GM10266 (cell line): ENCODE measurements around the gene IFNL3.
"Not testable (repeated sequence)": the region's sequence is repeated elsewhere in the genome, so short reads cannot be mapped to it uniquely, and the experiment has no call there.

Experiments used
- DNase-seq: peaks from one replicate; pipeline ENCODE4 v3.0.0; 2012; ENCODE audit errors: extremely low spot score
- TF ChIP-seq, protein P1 (sequence below): IDR thresholded peaks from 2 replicates; pipeline ENCODE4 v1.5.1; 2012; ENCODE audit warnings: mild to moderate bottlenecking, low read depth; ENCODE audit not compliant: control insufficient read depth, insufficient read depth; ENCODE audit errors: missing control alignments

IFNL3 gene

DNA sequence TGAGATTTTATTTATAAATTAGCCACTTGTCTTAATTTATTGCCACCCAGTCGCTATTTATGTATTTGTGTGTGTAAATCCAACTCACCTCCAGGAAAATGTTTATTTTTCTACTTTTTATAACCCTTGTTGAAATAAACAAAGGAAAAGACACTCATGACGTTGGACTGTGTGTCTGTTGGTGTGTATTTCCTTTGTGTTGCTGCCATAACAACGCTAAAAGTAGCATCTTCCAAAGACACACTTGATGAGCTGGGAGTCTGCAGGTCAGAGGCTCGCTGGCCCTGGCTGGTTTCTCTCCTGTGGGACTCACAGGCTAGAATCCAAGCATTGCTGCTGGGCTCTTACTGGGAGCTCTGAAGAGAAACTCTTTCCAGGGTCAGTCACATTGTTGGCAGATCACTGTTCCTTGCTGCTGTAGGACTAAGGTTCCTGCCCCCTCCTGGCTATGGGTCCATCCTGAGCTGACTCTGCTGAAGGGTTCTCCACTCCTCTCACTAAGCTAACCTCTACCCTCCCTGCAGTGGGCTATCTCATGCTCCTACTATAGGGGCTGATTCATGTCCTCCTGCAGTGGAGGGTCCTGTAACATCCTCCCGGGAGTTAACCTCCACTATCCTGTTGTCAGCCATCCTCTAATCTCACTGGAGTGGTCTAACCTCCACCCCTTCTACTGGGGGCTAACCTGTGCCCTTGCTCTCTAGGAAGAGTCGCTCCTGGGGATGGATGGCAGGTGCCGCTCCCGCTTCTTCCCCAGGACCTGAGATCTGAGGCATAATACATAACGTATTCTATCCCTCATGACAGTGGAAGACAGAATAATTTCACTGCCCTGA, 25.4 kb upstream of the IFNL3 start:
- no peak for DNase-seq
- TF ChIP-seq, protein P1, sequence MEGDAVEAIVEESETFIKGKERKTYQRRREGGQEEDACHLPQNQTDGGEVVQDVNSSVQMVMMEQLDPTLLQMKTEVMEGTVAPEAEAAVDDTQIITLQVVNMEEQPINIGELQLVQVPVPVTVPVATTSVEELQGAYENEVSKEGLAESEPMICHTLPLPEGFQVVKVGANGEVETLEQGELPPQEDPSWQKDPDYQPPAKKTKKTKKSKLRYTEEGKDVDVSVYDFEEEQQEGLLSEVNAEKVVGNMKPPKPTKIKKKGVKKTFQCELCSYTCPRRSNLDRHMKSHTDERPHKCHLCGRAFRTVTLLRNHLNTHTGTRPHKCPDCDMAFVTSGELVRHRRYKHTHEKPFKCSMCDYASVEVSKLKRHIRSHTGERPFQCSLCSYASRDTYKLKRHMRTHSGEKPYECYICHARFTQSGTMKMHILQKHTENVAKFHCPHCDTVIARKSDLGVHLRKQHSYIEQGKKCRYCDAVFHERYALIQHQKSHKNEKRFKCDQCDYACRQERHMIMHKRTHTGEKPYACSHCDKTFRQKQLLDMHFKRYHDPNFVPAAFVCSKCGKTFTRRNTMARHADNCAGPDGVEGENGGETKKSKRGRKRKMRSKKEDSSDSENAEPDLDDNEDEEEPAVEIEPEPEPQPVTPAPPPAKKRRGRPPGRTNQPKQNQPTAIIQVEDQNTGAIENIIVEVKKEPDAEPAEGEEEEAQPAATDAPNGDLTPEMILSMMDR, result no peak

DNA sequence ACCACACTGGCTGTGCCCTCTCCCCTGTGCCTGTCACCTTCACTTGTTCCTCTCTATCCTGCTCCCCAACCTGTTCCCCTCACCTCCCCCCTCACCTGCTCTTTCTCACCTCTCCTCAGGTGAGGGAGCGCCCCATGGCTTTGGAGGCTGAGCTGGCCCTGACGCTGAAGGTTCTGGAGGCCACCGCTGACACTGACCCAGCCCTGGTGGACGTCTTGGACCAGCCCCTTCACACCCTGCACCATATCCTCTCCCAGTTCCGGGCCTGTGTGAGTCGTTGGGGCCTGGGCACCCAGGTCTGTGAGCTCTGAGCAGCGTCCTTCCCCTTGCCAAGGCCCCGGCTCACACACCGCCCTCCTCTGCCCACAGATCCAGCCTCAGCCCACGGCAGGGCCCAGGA, 24.6 kb upstream of the IFNL3 start:
- not testable (repeated sequence) for DNase-seq

DNA sequence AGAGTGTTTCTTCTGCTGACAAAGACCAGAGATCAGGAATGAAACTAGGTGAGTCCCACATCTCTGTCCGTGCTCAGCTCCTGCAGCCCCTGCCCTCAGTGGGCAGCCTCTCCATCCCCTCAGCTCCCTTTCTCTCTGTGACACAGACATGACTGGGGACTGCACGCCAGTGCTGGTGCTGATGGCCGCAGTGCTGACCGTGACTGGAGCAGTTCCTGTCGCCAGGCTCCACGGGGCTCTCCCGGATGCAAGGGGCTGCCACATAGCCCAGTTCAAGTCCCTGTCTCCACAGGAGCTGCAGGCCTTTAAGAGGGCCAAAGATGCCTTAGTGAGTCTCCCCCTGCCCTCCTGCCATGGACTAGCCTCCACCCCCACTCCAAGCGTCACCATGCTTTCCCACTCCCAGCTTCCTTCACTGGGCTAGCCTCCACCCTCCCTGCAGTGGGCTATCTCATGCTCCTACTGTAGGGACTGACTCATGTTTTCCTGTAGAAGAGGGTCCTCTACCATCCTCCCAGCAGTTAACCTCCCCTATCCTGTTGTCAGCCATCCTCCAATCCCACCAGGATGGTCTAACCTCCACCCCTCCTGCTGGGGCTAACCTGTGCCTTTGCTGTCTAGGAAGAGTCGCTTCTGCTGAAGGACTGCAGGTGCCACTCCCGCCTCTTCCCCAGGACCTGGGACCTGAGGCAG, 23.9 kb upstream of the IFNL3 start:
- DNase-seq, result not testable (repeated sequence)

DNA sequence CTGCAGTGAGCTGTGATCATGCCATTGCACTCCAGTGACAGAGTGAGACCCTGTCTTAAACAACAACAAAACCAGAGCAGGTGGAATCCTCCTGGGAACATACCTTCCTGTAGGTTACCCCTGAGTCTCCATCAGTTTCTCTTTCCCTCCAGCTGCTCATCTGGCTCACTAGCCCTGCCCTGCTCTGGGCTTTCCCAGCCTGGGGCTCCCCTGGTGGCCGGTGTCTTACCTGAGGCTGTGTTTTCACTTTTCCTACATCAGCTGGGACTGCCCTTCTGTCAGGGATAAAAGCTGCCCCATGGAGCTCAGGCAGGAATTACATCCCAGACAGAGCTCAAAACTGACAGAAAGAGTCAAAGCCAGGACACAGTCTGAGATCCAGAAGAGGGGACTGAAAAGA, 23.3 kb upstream of the IFNL3 start, which contains the start of gene IFNL2:
IFNL2 (plus strand) TSS at position 312 of the 400 bp plus-strand sequence. CDS start 173 bp downstream, outside the sequence.
- not testable (repeated sequence) for DNase-seq

DNA sequence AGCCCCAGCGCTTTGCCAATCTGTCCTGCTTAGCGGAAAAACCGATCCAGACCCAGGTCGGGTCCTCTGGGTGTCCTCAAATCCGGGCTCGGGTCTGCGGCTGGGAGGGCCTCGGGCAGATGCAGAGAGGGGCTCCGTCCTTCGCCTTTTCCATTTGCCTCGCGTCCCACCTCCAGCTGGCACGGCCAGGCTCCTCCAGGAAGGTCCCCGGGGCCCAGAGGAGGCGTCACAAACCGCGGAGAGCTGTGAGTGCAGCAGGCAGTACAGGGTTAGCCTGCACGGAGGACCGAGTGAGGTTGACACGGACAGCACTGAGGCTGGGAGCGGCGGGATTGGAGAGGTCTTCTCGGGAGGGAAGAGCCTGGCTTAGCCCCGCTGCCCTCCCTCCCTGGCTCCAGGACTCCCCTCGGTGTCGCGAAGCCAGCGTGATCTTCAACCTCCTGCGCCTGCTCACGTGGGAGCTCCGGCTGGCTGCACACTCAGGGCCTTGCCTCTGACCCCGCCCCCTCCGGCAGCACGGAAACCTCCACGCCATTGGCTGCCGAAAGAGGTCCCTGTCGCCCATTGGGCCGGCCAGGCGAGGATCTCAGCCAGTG, 20.6 kb upstream of the IFNL3 start:
- TF ChIP-seq, protein P1, result no peak
- no peak for DNase-seq

DNA sequence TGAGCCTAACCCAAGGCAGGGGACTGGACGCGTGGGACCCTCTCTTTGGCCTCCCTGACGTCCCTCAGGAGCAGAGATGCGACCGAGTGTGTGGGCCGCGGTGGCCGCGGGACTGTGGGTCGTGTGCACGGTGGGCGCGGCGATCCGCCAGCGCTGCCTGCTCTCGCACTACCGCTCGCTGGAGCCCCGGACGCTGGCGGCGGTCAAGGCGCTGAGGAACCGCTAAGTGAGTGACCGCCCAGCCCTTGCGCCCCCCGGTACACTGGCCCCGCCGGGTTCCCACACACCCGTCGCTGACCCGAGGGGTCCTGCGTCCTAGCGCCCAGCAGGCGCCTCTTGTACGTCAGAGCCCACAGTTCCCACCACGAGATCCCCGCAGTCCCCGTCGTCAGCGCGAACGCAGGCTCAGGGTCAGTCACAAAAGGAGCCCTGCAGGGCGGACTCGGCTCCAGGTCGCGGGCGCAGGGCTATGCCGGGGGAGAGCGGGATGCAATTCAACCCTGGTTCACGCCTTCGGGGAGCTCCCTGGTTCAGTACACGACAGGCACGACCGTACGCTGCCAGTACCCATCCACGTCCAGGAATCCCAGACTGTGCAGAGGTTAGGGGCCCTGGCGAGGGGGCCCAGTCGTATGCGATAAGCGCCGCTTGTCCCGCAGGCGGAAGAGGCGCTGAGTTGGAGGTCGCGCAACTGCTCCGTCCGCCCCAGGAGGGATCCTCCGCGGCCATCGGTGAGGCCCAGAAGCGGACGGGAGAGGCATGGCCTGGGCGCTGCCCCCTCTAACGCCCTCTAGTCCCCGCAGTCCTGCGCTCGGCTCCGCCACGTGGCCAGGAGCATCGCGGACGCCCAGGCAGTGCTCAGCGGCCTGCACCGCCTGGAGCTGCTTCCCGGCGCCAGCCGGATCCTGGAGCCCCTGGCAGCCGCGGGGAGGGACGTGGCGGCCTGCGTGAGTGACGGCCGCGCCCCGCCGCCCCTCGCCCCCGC, 19.8 kb upstream of the IFNL3 start:
- DNase-seq, result no peak
- TF ChIP-seq, protein P1, result no peak

DNA sequence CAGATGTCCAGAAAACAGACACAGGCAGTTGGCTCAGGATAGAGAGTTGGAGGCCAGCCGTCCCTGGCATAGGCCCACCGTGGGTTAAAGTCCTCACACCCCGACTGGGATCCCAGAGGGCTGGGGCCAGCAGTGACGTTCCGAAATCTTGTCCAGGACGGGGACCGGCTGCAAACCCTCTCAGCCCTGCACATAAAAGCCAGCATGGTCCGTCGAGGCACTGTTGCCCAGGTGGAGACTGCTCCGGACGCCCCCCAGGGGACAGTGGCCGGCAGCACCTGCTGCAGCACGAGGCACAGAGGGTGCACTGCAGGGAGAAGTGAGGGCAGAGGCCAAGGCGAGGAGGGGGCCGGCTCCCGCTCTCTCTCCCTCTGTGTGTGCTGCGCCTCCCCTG, 19.1 kb upstream of the IFNL3 start:
- TF ChIP-seq, protein P1, result no peak
- no peak for DNase-seq

DNA sequence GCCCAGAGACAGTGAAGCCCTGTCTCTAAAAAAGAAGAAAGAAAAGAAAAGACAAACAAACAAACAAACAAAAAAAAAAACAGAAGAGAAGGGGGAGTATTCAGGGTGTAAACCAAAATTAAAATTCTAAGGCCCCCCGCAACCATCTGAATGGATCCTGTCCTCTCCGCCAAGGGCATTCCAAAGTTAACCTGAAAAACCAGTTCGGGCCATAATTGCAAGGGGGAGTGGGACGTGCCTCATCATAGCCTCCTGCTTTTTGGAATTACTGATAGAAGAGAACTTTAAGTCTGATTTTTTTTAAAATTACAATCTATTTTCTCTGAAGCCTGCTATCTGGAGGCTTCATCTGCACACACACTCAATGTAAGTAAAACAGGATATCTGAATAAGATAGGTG, 17.7 kb upstream of the IFNL3 start:
- TF ChIP-seq, protein P1, result no peak
- no peak for DNase-seq
